OCI-LY7 (cell line): ENCODE measurements around the gene CTDSPL2. TPM values are rescaled to one million over a fixed set of nuclear protein-coding genes. Genes with fewer than 3 reads are reported as not detected.

Experiments
- BruUV-seq: library from RNA; stranded (reverse); fragments of 400-500 nt; replicated peaks from 2 replicates; lab custom pipeline; 2021; lab: Mats Ljungman, UMichigan
- CTCF ChIA-PET: fragments of 300-600 bp; sonication (Branson Sonifier 250); formaldehyde crosslinking; loops from one replicate; lab custom pipeline; 2022; ENCODE audit warnings: antibody characterized with exemption; ENCODE audit not compliant: unreplicated experiment; lab: Charles Lee
- POLR2A ChIA-PET: fragments of 300-600 bp; sonication (Branson Sonifier 250); formaldehyde crosslinking; loops from one replicate; lab custom pipeline; 2022; ENCODE audit warnings: antibody characterized with exemption; lab: Charles Lee
- DNase-seq: peaks from one replicate; pipeline ENCODE4 v3.0.0-alpha.2; 2015; ENCODE audit warnings: low spot score
- H2AFZ ChIP-seq: fragments of 200-600 bp; sonication (generic), shearing (Covaris generic); 2 replicates; pipeline ENCODE4 v1.6.1; 2014; ENCODE audit warnings: mild to moderate bottlenecking, antibody characterized with exemption, low read length, moderate library complexity
- H3K27ac ChIP-seq: fragments of 200-600 bp; sonication (generic); 2 replicates; pipeline ENCODE4 v1.5.1; 2014; ENCODE audit warnings: mixed run types, low read depth, mild to moderate bottlenecking, moderate library complexity, low read length, inconsistent platforms; ENCODE audit not compliant: poor library complexity, severe bottlenecking
- H3K36me3 ChIP-seq: fragments of 200-600 bp; sonication (generic); 2 replicates; pipeline ENCODE4 v1.6.1; 2014; ENCODE audit warnings: mild to moderate bottlenecking, antibody characterized with exemption, low read length, moderate library complexity, mixed read lengths; ENCODE audit not compliant: insufficient read depth
- H3K4me1 ChIP-seq: fragments of 200-600 bp; sonication (generic); 2 replicates; pipeline ENCODE4 v1.5.1; 2014; ENCODE audit warnings: mild to moderate bottlenecking, low read length; ENCODE audit not compliant: insufficient read depth, poor library complexity, severe bottlenecking
- H3K4me2 ChIP-seq: fragments of 200-600 bp; sonication (generic); 2 replicates; pipeline ENCODE4 v1.6.1; 2014; ENCODE audit warnings: mild to moderate bottlenecking, low read length
- H3K4me3 ChIP-seq: fragments of 200-600 bp; sonication (generic); 2 replicates; pipeline ENCODE4 v1.5.1; 2014; ENCODE audit warnings: mild to moderate bottlenecking, low read depth, low read length; ENCODE audit not compliant: poor library complexity, severe bottlenecking
- H3K79me2 ChIP-seq: fragments of 200-600 bp; sonication (generic); 2 replicates; pipeline ENCODE4 v1.6.1; 2016; ENCODE audit warnings: low read depth, mild to moderate bottlenecking, low read length, moderate library complexity, mixed read lengths; ENCODE audit not compliant: insufficient read depth
- H3K9me2 ChIP-seq: fragments of 200-600 bp; sonication (generic); 2 replicates; pipeline ENCODE4 v1.6.1; 2016; ENCODE audit warnings: mild to moderate bottlenecking, low read length, mixed read lengths; ENCODE audit not compliant: insufficient read depth
- H3K9me3 ChIP-seq: fragments of 200-600 bp; sonication (generic); 2 replicates; pipeline ENCODE4 v1.6.1; 2014; ENCODE audit warnings: mild to moderate bottlenecking, mixed run types, low read length, mixed read lengths
- H4K20me1 ChIP-seq: fragments of 200-600 bp; sonication (generic); 2 replicates; pipeline ENCODE4 v1.6.1; 2014; ENCODE audit warnings: mild to moderate bottlenecking, antibody characterized with exemption, low read length, moderate library complexity, mixed read lengths; ENCODE audit not compliant: insufficient read depth
- CTCF ChIP-seq: fragments of 200-600 bp; sonication (generic); conservative IDR thresholded peaks from 2 replicates; pipeline ENCODE4 v1.5.1; 2014; ENCODE audit warnings: mild to moderate bottlenecking, antibody characterized with exemption, low read length, moderate library complexity, mixed read lengths
- EZH2phosphoT487 ChIP-seq: fragments of 200-600 bp; sonication (generic); IDR thresholded peaks from 2 replicates; pipeline ENCODE4 v1.6.1; 2018; ENCODE audit warnings: low read depth, borderline replicate concordance, mild to moderate bottlenecking, mixed run types, antibody characterized with exemption, low read length, moderate library complexity, mixed read lengths
- intact Hi-C: fragments of 100-400 bp; cut with micrococcal nuclease; formaldehyde crosslinking; loops from one replicate; pipeline ENCODE4 v1.10.0; 2022; ENCODE audit not compliant: unreplicated experiment
- total RNA-seq, 2 experiments: library from RNA; depleted of rRNA in 1 of 2; stranded (reverse); fragments of >200 nt in 1 of 2; shearing (Covaris generic) in 1 of 2; gene quantifications; 2 replicates each; pipeline ENCODE4 v1.2.3, GENCODE V29; 2014 to 2022

Gene CTDSPL2
- total RNA-seq, 2 experiments from 2014 or later, result 88.0 to 138 TPM

- no peak overlapping the region for H3K4me3 ChIP-seq
- intact Hi-C loops, result no loop called here
- TF ChIP-seq EZH2phosphoT487 (no peak), CTCF (no peak)
- H4K20me1 ChIP-seq, result peaks cover 10% of the 10 kb centered on the region; the same call in 1 of the 2 replicates
- H3K79me2 ChIP-seq, result peaks cover 100% of the 10 kb centered on the region
- peaks cover 65% of the 10 kb centered on the region for H3K36me3 ChIP-seq
- DNase-seq, result no peak
- H3K4me1 ChIP-seq, result no peaks in the 10 kb centered on the region
- no peak overlapping the region for H2AFZ ChIP-seq
- no peak overlapping the region for H3K27ac ChIP-seq
- peaks cover 5% of the 10 kb centered on the region; the same call in 1 of the 2 replicates for H3K9me3 ChIP-seq
- no peaks in the 10 kb centered on the region for H3K9me2 ChIP-seq
- ChIA-PET CTCF (no interaction called here), POLR2A (interaction anchor here (0.9 kb wide), 1 partner anchor 9 kb away, joined by 3 read pairs; no protein-coding TSS in a partner anchor)
- BruUV-seq, result no TSS peak
- no peak overlapping the region for H3K4me2 ChIP-seq
Measured at GRCh38 chr15:44438402-44438801, 11.0 kb downstream of the CTDSPL2 start.

- Histone ChIP-seq H3K36me3 (peaks cover 62% of the 10 kb centered on the region), H3K9me2 (no peaks in the 10 kb centered on the region), H3K4me3 (no peak overlapping the region), H3K9me3 (peaks cover 10% of the 10 kb centered on the region; the same call in 1 of the 2 replicates), H2AFZ (no peak overlapping the region), H3K4me1 (no peaks in the 10 kb centered on the region), H3K79me2 (peaks cover 100% of the 10 kb centered on the region), H3K27ac (no peak overlapping the region), H4K20me1 (peaks cover 10% of the 10 kb centered on the region; the same call in 1 of the 2 replicates), H3K4me2 (no peak overlapping the region)
- POLR2A ChIA-PET, result no interaction called here
- no TSS peak for BruUV-seq
- TF ChIP-seq EZH2phosphoT487 (no peak), CTCF (no peak)
- CTCF ChIA-PET, result no interaction called here
- intact Hi-C loops, result no loop called here
- no peak for DNase-seq
Measured at GRCh38 chr15:44441095-44441501, 13.7 kb downstream of the CTDSPL2 start.

GRCh38 chr15:44443515-44443914, 16.1 kb downstream of the CTDSPL2 start:
- Histone ChIP-seq H3K9me3 (peaks cover 14% of the 10 kb centered on the region; the same call in 1 of the 2 replicates), H3K4me2 (no peak overlapping the region), H3K9me2 (no peaks in the 10 kb centered on the region), H3K27ac (no peak overlapping the region), H3K36me3 (peaks cover 68% of the 10 kb centered on the region), H2AFZ (no peak overlapping the region), H4K20me1 (no peaks in the 10 kb centered on the region; the same call in 1 of the 2 replicates), H3K4me3 (no peak overlapping the region), H3K79me2 (peaks cover 100% of the 10 kb centered on the region), H3K4me1 (no peaks in the 10 kb centered on the region)
- BruUV-seq, result no TSS peak
- ChIA-PET CTCF (interaction anchor here (0.5 kb wide), 1 partner anchor 1149 kb away, joined by 5 read pairs; no protein-coding TSS in a partner anchor), POLR2A (interaction anchor here (1.9 kb wide), 1 partner anchor 16 kb away, joined by 5 read pairs; the partner anchor contains the start of gene CTDSPL2)
- intact Hi-C loops, result no loop called here
- TF ChIP-seq EZH2phosphoT487, result no peak
- no peak for TF ChIP-seq CTCF
- no peak for DNase-seq
